ENCODE data around the gene FBRSL1.
"Not testable (repeated sequence)": the region's sequence is repeated elsewhere in the genome, so short reads cannot be mapped to it uniquely, and the experiment has no call there.

Gene FBRSL1

GRCh38 chr12:132528564-132529106 is 38.7 kb downstream of the FBRSL1 start:
- no peak for DNase-seq

- DNase-seq = no peak
Observed at GRCh38 chr12:132529156-132529839, 39.3 kb downstream of the FBRSL1 start.

- DNase-seq = no peak
Observed at GRCh38 chr12:132529906-132530305, 40.0 kb downstream of the FBRSL1 start.

GRCh38 chr12:132530447-132530846 is 40.5 kb downstream of the FBRSL1 start:
- DNase-seq = no peak

- no peak for DNase-seq
Observed at GRCh38 chr12:132530851-132531250, 40.9 kb downstream of the FBRSL1 start.

- DNase-seq = not testable (repeated sequence)
Observed at GRCh38 chr12:132532711-132533583, 43.0 kb downstream of the FBRSL1 start.

GRCh38 chr12:132533584-132533958 is 43.6 kb downstream of the FBRSL1 start:
- DNase-seq = no peak

- DNase-seq = no peak
Observed at GRCh38 chr12:132534076-132534475, 44.1 kb downstream of the FBRSL1 start.

GRCh38 chr12:132535019-132535418 is 45.1 kb downstream of the FBRSL1 start:
- DNase-seq = no peak

- DNase-seq = no peak
Observed at GRCh38 chr12:132536102-132536876, 46.3 kb downstream of the FBRSL1 start.

- DNase-seq = no peak
Observed at GRCh38 chr12:132537049-132537448, 47.1 kb downstream of the FBRSL1 start.

GRCh38 chr12:132537836-132538662 is 48.1 kb downstream of the FBRSL1 start:
- no peak for DNase-seq

GRCh38 chr12:132538663-132538990 is 48.7 kb downstream of the FBRSL1 start:
- DNase-seq = no peak

- DNase-seq = no peak
Observed at GRCh38 chr12:132539016-132539773, 49.2 kb downstream of the FBRSL1 start.

GRCh38 chr12:132540436-132540835 is 50.5 kb downstream of the FBRSL1 start:
- no peak for DNase-seq

- DNase-seq = no peak
Observed at GRCh38 chr12:132541200-132541599, 51.2 kb downstream of the FBRSL1 start.

- no peak for DNase-seq
Observed at GRCh38 chr12:132541996-132542395, 52.0 kb downstream of the FBRSL1 start.

GRCh38 chr12:132542661-132543060 is 52.7 kb downstream of the FBRSL1 start:
- no peak for DNase-seq

- no peak for DNase-seq
Observed at GRCh38 chr12:132543298-132544079, 53.5 kb downstream of the FBRSL1 start.

GRCh38 chr12:132544080-132544397 is 54.1 kb downstream of the FBRSL1 start:
- DNase-seq = no peak

GRCh38 chr12:132544498-132544897 is 54.5 kb downstream of the FBRSL1 start:
- no peak for DNase-seq

Measured in Kasumi-1 (cell line).